HepG2 (cell line): Measurements from ENCODE around the gene TSPAN5. TPM values are rescaled to one million over a fixed set of nuclear protein-coding genes. Genes with fewer than 3 reads are reported as not detected.

Experiments used
- ATAC-seq: fragments of 200-7000 bp; cut with Tn5 transposase; 3 replicates; pipeline ENCODE4 v1.9.1; 2020; ENCODE audit warnings: mild to moderate bottlenecking, moderate library complexity
- BruUV-seq: library from RNA; stranded (reverse); fragments of 400-500 nt; replicated peaks from 2 replicates; lab custom pipeline; 2021; lab: Mats Ljungman, UMichigan
- CTCF ChIA-PET: fragments of 300-600 bp; formaldehyde crosslinking; extraction: SDS; loops from one replicate; lab custom pipeline; 2021; ENCODE audit warnings: low total read pairs, inconsistent platforms, low intra/inter-chr PET ratio; lab: Yijun Ruan, JAX
- POLR2A ChIA-PET: fragments of 350-600 bp; sonication (Branson Sonifier 250); formaldehyde crosslinking; loops from one replicate; lab custom pipeline; 2020; ENCODE audit warnings: antibody characterized with exemption, inconsistent platforms; lab: Yijun Ruan, JAX
- DNase-seq: peaks from one replicate; pipeline ENCODE4 v3.0.0-alpha.2; 2015; ENCODE audit warnings: low spot score
- FAIRE-seq: peaks from 3 replicates; lab custom pipeline; 2011; peaks lifted over from hg19 to GRCh38; lab: Jason Lieb, UNC
- H2AFZ ChIP-seq: one replicate; pipeline ENCODE4 v1.6.1; 2011; ENCODE audit warnings: low read length, inconsistent platforms
- H3K27ac ChIP-seq: fragments of 300-600 bp; 3 replicates; pipeline ENCODE4 v1.8.0; 2011; ENCODE audit warnings: mixed run types, mild to moderate bottlenecking, mixed read lengths, low read length, inconsistent platforms; ENCODE audit not compliant: insufficient read depth; ENCODE audit errors: extremely low read length
- H3K27me3 ChIP-seq, 2 experiments: fragments of 200-600 bp in 1 of 2; 2 replicates in 1 of 2; 3 replicates in 1 of 2; pipeline versions ENCODE4 v1.6.0 to v1.8.0; 2011; ENCODE audit warnings: low read length in 2 of 2, mild to moderate bottlenecking in 2 of 2, moderate library complexity in 2 of 2, inconsistent platforms in 1 of 2; ENCODE audit not compliant: insufficient read depth in 2 of 2, control insufficient read depth in 1 of 2
- H3K36me3 ChIP-seq, 2 experiments: fragments of 200-600 bp in 1 of 2; replicated peaks in 1 of 2; 2 replicates in 1 of 2; 3 replicates in 1 of 2; pipeline versions ENCODE4 v1.5.1 to v1.8.0; 2011; ENCODE audit warnings: low read length in 2 of 2, inconsistent platforms in 1 of 2; ENCODE audit not compliant: insufficient read depth in 2 of 2, control insufficient read depth in 1 of 2
- H3K4me1 ChIP-seq: 2 replicates; pipeline ENCODE4 v1.5.1; 2012; ENCODE audit warnings: low read length, inconsistent platforms; ENCODE audit not compliant: insufficient read depth
- H3K4me2 ChIP-seq: 2 replicates; pipeline ENCODE4 v1.6.0; 2011; ENCODE audit warnings: low read depth, low read length, inconsistent platforms
- H3K4me3 ChIP-seq, 3 experiments: fragments of 200-600 bp in 1 of 3; sonication (generic), shearing (Covaris generic) in 1 of 3; replicated peaks in 1 of 3; 2 replicates each; pipeline ENCODE4 v1.5.1; 2011 to 2016; ENCODE audit warnings: low read length in 3 of 3, inconsistent platforms in 2 of 3, low read depth in 2 of 3, mild to moderate bottlenecking in 2 of 3, control low read depth in 1 of 3, mixed read lengths in 1 of 3; ENCODE audit not compliant: insufficient read depth in 1 of 3
- H3K79me2 ChIP-seq: one replicate; pipeline ENCODE4 v1.6.1; 2011; ENCODE audit warnings: low read length, inconsistent platforms; ENCODE audit not compliant: insufficient read depth
- H3K9ac ChIP-seq: 2 replicates; pipeline ENCODE4 v1.6.0; 2011; ENCODE audit warnings: mild to moderate bottlenecking, low read depth, low read length, inconsistent platforms; ENCODE audit not compliant: insufficient read depth
- H3K9me3 ChIP-seq: 2 replicates; pipeline ENCODE4 v1.5.1; 2012; ENCODE audit warnings: mild to moderate bottlenecking, low read length
- H4K20me1 ChIP-seq: 2 replicates; pipeline ENCODE4 v1.6.0; 2011; ENCODE audit warnings: inconsistent platforms, mild to moderate bottlenecking, low read length, moderate library complexity; ENCODE audit not compliant: insufficient read depth
- FOXA3 ChIP-seq: IDR thresholded peaks from 2 replicates; pipeline ENCODE4 v1.6.1; 2016; ENCODE audit warnings: missing genetic modification reagents, missing compliant biosample characterization
- FOXC1 ChIP-seq: sonication (generic); formaldehyde crosslinking; IDR thresholded peaks from 2 replicates; pipeline ENCODE4 v1.8.0; 2022; ENCODE audit warnings: mild to moderate bottlenecking, missing genetic modification reagents, borderline replicate concordance
- HDAC2 ChIP-seq: sonication (generic); formaldehyde crosslinking; IDR thresholded peaks from 2 replicates; pipeline ENCODE4 v1.4.0; 2020; ENCODE audit warnings: missing genetic modification reagents
- PHF21A ChIP-seq: sonication (generic); formaldehyde crosslinking; IDR thresholded peaks from 2 replicates; pipeline ENCODE4 v1.5.0; 2020; ENCODE audit warnings: mild to moderate bottlenecking, missing genetic modification reagents
- RORA ChIP-seq: sonication (generic); formaldehyde crosslinking; IDR thresholded peaks from 2 replicates; pipeline ENCODE4 v1.5.0; 2020; ENCODE audit warnings: mild to moderate bottlenecking, missing genetic modification reagents, moderate library complexity
- ZBTB42 ChIP-seq: sonication (generic); formaldehyde crosslinking; IDR thresholded peaks from 2 replicates; pipeline ENCODE4 v1.5.0; 2020; ENCODE audit warnings: mild to moderate bottlenecking, missing genetic modification reagents
- ZNF12 ChIP-seq: sonication (generic); formaldehyde crosslinking; IDR thresholded peaks from 2 replicates; pipeline ENCODE4 v1.5.0; 2020; ENCODE audit warnings: missing genetic modification reagents
- ZNF264 ChIP-seq: sonication (generic); formaldehyde crosslinking; IDR thresholded peaks from 2 replicates; pipeline ENCODE4 v1.4.0; 2020; ENCODE audit warnings: missing genetic modification reagents
- WGBS: methylation state at CpG from one replicate; pipeline ENCODE4 v1.1.6; 2017; ENCODE audit warnings: low lambda C conversion rate; 5-methylcytosine and 5-hydroxymethylcytosine counted together
- in situ Hi-C: cut with HindIII; loops from 2 replicates; pipeline ENCODE4 v1.10.0; 2017; ENCODE audit warnings: low pct_unique_long_range_greater_than_20kb; ENCODE audit not compliant: extremely low pct_ligation_motif_present
- intact Hi-C: fragments of 100-400 bp; cut with micrococcal nuclease; formaldehyde crosslinking; loops from one replicate; pipeline ENCODE4 v1.10.0; 2022; ENCODE audit not compliant: unreplicated experiment
- polyA plus RNA-seq, 8 experiments: library from polyadenylated mRNA; depleted of rRNA in 3 of 8; stranded (reverse) in 7 of 8; unstranded in 1 of 8; fragments of >200 nt; fragmentation: Illumina TruSeq in 4 of 8; extraction: Trizol in 4 of 8; gene quantifications; 2 replicates each; pipeline versions ENCODE4 v1.2.1 to v1.2.3, GENCODE V29; 2011 to 2016; ENCODE audit warnings: low read depth in 4 of 8, missing spikeins in 1 of 8, mixed read lengths in 1 of 8; ENCODE audit not compliant: insufficient read depth in 1 of 8
- total RNA-seq, 5 experiments: library from RNA; depleted of rRNA; stranded (reverse); fragments of >200 nt; fragmentation: Illumina TruSeq; extraction: Trizol; gene quantifications; 2 replicates each; pipeline ENCODE4 v1.2.3, GENCODE V29; 2016; ENCODE audit warnings: low read depth in 1 of 5
- TF ChIP-seq, protein P1 (sequence below): sonication (generic); formaldehyde crosslinking; IDR thresholded peaks from one replicate; pipeline ENCODE4 v1.5.1; 2020; ENCODE audit warnings: mild to moderate bottlenecking, missing genetic modification reagents; ENCODE audit errors: not compliant biosample characterization
- TF ChIP-seq, protein P2 (sequence below): IDR thresholded peaks from 2 replicates; pipeline ENCODE4 v1.6.1; 2016; ENCODE audit warnings: missing biosample characterization, missing genetic modification reagents, low read depth
- TF ChIP-seq, protein P3 (sequence below): sonication (generic); formaldehyde crosslinking; IDR thresholded peaks from 2 replicates; pipeline ENCODE4 v1.5.0; 2020; ENCODE audit warnings: mild to moderate bottlenecking, low read depth, missing genetic modification reagents, borderline replicate concordance

TSPAN5 gene
- total and polyA plus RNA-seq, 2 of the 13 experiments (the other 11 are each of a cell fraction or from before 2014, with no cell fraction given) = 0.20 to 0.53 TPM

DNA sequence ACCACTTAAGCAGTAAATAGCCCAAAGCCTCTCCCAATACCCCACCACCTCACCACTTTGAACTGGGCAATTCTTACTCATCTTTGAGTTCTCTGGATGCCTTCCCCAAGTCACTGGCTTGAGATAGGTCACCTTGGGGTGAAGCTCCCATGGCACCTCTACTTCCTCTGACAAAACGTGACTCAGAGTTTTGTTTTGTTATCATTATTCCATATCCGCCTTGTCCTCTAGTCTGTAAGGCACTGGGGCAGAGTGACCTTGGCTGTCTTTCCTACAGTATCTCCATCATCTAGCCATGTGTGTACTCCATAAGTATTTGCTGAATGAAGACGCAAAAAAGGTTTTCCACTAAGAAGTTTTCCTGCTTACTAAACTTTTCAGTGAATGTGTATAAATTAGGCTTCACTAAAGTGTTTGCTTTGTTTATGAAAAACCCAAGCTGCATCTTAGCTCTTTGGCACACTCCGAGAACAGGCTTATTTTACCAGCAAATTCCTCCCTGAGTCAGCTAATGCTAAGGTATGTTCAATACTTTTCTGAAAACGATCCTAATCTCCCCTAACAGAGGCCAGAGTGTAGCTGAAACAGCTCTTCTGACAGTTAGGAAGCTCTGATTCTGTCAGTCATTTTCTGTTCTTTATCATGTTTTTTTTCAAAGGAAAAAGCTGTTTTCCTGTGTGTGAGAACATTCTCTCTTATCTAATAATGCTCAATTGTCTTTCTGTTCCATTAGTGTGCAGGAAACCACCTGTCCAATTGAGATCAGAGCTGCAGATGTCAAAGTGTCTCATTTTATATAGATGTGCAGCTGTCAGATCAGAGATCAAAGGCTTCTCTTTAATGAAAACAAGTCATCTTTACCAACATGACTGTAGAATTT lies 30.2 kb upstream of the TSPAN5 start:
- CTCF ChIA-PET = no interaction called here
- Histone ChIP-seq H3K4me3 (no peak overlapping the region), H4K20me1 (no peaks in the 10 kb centered on the region), H3K27me3 (no peaks in the 10 kb centered on the region; a peak in 1 of 5 replicates), H3K4me2 (no peak overlapping the region), H2AFZ (no peak overlapping the region), H3K79me2 (no peaks in the 10 kb centered on the region), H3K36me3 (no peaks in the 10 kb centered on the region), H3K9me3 (no peaks in the 10 kb centered on the region), H3K27ac (no peak overlapping the region), H3K4me1 (no peaks in the 10 kb centered on the region), H3K9ac (no peak overlapping the region)
- 22% methylated on average over 5 of the region's 5 CpGs for WGBS
- DNase-seq (peak; percentile 9), ATAC-seq (no peak), FAIRE-seq (no peak)
- in situ Hi-C loops (no loop called here), intact Hi-C loops (no loop called here)
- POLR2A ChIA-PET = no interaction called here
- BruUV-seq = no TSS peak
- TF ChIP-seq ZNF12 (CRISPR knock-in tag) (no peak), FOXA3 (CRISPR knock-in tag) (no peak), ZNF264 (CRISPR knock-in tag) (no peak), PHF21A (CRISPR knock-in tag) (no peak), RORA (CRISPR knock-in tag) (no peak), ZBTB42 (CRISPR knock-in tag) (no peak), HDAC2 (no peak), FOXC1 (CRISPR knock-in tag) (no peak)
- TF ChIP-seq, protein P1, sequence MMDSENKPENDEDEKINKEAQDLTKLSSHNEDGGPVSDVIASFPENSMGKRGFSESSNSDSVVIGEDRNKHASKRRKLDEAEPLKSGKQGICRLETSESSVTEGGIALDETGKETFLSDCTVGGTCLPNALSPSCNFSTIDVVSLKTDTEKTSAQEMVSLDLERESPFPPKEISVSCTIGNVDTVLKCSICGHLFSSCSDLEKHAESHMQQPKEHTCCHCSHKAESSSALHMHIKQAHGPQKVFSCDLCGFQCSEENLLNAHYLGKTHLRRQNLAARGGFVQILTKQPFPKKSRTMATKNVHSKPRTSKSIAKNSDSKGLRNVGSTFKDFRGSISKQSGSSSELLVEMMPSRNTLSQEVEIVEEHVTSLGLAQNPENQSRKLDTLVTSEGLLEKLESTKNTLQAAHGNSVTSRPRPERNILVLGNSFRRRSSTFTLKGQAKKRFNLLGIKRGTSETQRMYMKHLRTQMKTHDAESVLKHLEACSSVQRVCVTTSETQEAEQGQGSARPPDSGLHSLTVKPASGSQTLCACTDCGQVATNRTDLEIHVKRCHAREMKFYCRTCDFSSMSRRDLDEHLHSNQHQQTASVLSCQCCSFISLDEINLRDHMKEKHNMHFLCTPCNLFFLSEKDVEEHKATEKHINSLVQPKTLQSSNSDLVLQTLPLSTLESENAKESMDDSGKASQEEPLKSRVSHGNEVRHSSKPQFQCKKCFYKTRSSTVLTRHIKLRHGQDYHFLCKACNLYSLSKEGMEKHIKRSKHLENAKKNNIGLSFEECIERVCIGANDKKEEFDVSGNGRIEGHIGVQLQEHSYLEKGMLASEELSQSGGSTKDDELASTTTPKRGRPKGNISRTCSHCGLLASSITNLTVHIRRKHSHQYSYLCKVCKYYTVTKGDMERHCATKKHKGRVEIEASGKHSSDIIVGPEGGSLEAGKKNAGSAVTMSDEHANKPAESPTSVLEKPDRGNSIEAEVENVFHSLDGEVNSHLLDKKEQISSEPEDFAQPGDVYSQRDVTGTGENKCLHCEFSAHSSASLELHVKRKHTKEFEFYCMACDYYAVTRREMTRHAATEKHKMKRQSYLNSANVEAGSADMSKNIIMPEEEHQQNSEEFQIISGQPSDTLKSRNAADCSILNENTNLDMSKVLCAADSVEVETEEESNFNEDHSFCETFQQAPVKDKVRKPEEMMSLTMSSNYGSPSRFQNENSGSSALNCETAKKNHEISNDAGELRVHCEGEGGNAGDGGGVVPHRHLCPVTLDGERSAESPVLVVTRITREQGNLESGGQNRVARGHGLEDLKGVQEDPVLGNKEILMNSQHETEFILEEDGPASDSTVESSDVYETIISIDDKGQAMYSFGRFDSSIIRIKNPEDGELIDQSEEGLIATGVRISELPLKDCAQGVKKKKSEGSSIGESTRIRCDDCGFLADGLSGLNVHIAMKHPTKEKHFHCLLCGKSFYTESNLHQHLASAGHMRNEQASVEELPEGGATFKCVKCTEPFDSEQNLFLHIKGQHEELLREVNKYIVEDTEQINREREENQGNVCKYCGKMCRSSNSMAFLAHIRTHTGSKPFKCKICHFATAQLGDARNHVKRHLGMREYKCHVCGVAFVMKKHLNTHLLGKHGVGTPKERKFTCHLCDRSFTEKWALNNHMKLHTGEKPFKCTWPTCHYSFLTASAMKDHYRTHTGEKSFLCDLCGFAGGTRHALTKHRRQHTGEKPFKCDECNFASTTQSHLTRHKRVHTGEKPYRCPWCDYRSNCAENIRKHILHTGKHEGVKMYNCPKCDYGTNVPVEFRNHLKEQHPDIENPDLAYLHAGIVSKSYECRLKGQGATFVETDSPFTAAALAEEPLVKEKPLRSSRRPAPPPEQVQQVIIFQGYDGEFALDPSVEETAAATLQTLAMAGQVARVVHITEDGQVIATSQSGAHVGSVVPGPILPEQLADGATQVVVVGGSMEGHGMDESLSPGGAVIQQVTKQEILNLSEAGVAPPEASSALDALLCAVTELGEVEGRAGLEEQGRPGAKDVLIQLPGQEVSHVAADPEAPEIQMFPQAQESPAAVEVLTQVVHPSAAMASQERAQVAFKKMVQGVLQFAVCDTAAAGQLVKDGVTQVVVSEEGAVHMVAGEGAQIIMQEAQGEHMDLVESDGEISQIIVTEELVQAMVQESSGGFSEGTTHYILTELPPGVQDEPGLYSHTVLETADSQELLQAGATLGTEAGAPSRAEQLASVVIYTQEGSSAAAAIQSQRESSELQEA (CRISPR knock-in tag) = no peak
- TF ChIP-seq, protein P2, sequence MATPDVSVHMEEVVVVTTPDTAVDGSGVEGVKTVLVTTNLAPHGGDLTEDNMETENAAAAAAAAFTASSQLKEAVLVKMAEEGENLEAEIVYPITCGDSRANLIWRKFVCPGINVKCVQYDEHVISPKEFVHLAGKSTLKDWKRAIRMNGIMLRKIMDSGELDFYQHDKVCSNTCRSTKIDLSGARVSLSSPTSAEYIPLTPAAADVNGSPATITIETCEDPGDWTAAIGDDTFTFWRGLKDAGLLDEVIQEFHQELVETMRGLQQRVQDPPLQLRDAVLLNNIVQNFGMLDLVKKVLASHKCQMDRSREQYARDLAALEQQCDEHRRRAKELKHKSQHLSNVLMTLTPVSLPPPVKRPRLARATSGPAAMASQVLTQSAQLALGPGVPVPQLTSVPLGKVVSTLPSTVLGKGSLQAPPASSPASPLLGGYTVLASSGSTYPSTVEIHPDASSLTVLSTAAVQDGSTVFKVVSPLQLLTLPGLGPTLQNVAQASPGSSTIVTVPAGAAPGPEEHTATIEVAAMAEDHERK = no peak
- TF ChIP-seq, protein P3, sequence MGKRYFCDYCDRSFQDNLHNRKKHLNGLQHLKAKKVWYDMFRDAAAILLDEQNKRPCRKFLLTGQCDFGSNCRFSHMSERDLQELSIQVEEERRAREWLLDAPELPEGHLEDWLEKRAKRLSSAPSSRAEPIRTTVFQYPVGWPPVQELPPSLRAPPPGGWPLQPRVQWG (CRISPR knock-in tag) = no peak
